Adrenal gland (tissue), 19 donors: ENCODE data around the gene PTH2. TPM values are rescaled to one million over a fixed set of nuclear protein-coding genes. Genes with fewer than 3 reads are reported as not detected.
A peak's percentile ranks its signal among the peaks of the same experiment; 100 is the strongest.

Experiments used
- DNase-seq, 7 donors: peaks; one replicate each; pipeline ENCODE4 v3.0.0-alpha.2; 2019 to 2020
- H3K27ac ChIP-seq, 5 donors: fragments of 200-600 bp; sonication (generic) in 4 of 5; 1 replicate in 3 of 5; 2 replicates in 2 of 5; pipeline versions ENCODE4 v1.5.1 to v1.8.0; 2016 to 2020; ENCODE audit warnings: mild to moderate bottlenecking in 1 of 5
- H3K27me3 ChIP-seq: fragments of 200-600 bp; 2 replicates; pipeline ENCODE4 v1.8.0; 2021
- H3K36me3 ChIP-seq, 2 donors: fragments of 200-600 bp; replicated peaks in 1 of 2; 1 replicate in 1 of 2; 2 replicates in 1 of 2; pipeline versions ENCODE4 v1.5.1 to v1.8.0; 2018 to 2022
- H3K4me1 ChIP-seq, 2 donors: fragments of 200-600 bp; replicated peaks in 1 of 2; 1 replicate in 1 of 2; 2 replicates in 1 of 2; pipeline versions ENCODE4 v1.5.1 to v1.8.0; 2018 to 2021
- H3K4me3 ChIP-seq, 4 donors: fragments of 200-600 bp; sonication (generic) in 3 of 4; one replicate each; pipeline ENCODE4 v1.5.1; 2016 to 2018
- H3K9me3 ChIP-seq, 3 donors: fragments of 200-600 bp; sonication (generic) in 1 of 3; replicated peaks in 1 of 3; 1 replicate in 2 of 3; 2 replicates in 1 of 3; pipeline versions ENCODE4 v1.5.1 to v1.8.0; 2016 to 2021
- POLR2A ChIP-seq, 2 donors: fragments of 450-650 bp; IDR thresholded peaks; one replicate each; pipeline ENCODE4 v1.6.1; 2017; ENCODE audit warnings: antibody characterized with exemption in 2 of 2, mild to moderate bottlenecking in 2 of 2, moderate library complexity in 1 of 2
- WGBS, 4 donors: extraction: QIAGEN DNeasy Blood & Tissue Kit in 2 of 4; methylation state at CpG; one replicate each; pipeline versions ENCODE4 v1.1.5 to v1.1.7; 2013 to 2017; 5-methylcytosine and 5-hydroxymethylcytosine counted together
- intact Hi-C, 2 donors: fragments of 100-400 bp; cut with DNase I; formaldehyde crosslinking; loops; one replicate each; pipeline versions ENCODE4 v1.14.1 to v1.15.0; 2022 to 2023
- long read RNA-seq, 10 donors: library from polyadenylated mRNA in 3 of 10; unstranded in 2 of 10; stranded (forward) in 1 of 10; transcript quantifications; one replicate each; pipeline ENCODE4 v2.0.0 and lab custom pipeline, GENCODE V29; 2021 to 2026
- polyA plus RNA-seq, 3 donors: library from polyadenylated mRNA; stranded (reverse); fragments of 200-250 nt in 2 of 3; fragments of 350-450 nt in 1 of 3; fragmentation: Illumina TruSeq in 1 of 3; extraction: RNeasy Lipid Tissue Mini Kit (QIAGEN cat#74804) in 1 of 3; gene quantifications; one replicate each; pipeline ENCODE4 v1.2.3, GENCODE V29; 2013 to 2014
- total RNA-seq, 9 donors: library from RNA; depleted of rRNA in 4 of 9; stranded (reverse); fragments of >200 nt in 4 of 9; fragments of 120-200 nt in 1 of 9; fragmentation: NEBNext Ultra II Directional in 1 of 9; extraction: Animal tissue kit (Norgen Biotek cat#: 25700) in 1 of 9; gene quantifications; one replicate each; pipeline versions ENCODE4 v1.1.0 to v1.2.4, GENCODE V29; 2013 to 2023
- TF ChIP-seq, protein P1 (sequence below), 6 experiments: fragments of 450-650 bp in 4 of 6; fragments of 200-600 bp in 2 of 6; sonication (generic) in 1 of 6; IDR thresholded peaks; 1 replicate in 5 of 6; 2 replicates in 1 of 6; pipeline versions ENCODE4 v1.5.1 to v1.8.0; 2016 to 2021; ENCODE audit warnings: antibody characterized with exemption in 6 of 6, mild to moderate bottlenecking in 2 of 6, moderate library complexity in 1 of 6
- donor health status: healthy with polysubstance abuse.
- donor health status: Bipolar disorder and iron deficiency.
- donor health status: DM: yes; HTN: yes; CAD: no.
- donor health status: DM: no; HTN: no; CAD: no.
- donor health status: DM: no; HTN: no; CAD: no.
- donor health status: DM: yes; HTN: yes; CAD: no.

The PTH2 gene
- not detected for total RNA-seq
- polyA plus RNA-seq, result not detected
- long read RNA-seq, donor 1, result 0 reads
- long read RNA-seq, donor 2, result 0 reads
- long read RNA-seq, donor 3, result 0 reads
- long read RNA-seq, donor 4, result 0 reads
- long read RNA-seq, donor 5, result 0 reads
- long read RNA-seq, donor 6, result 0 reads
- long read RNA-seq, donor 7, result 0 reads
- long read RNA-seq, donor 8, result 0 reads
- long read RNA-seq, donor 9, result 0 reads
- long read RNA-seq, donor 10, result 0 reads

- Histone ChIP-seq H3K36me3 (no peaks in the 10 kb centered on the region), H3K27me3 (peaks cover 82% of the 10 kb centered on the region), H3K4me3 (peak within 1 kb of the TSS in 1 of 4 donors; percentile 34), H3K27ac (no peak within 1 kb of the TSS), H3K9me3 (no peaks in the 10 kb centered on the region), H3K4me1 (peaks cover 0 to 25% of the 10 kb centered on the region in 2 donors)
- no peak for DNase-seq
- intact Hi-C loops, result no loop called here
- TF ChIP-seq, protein P1, sequence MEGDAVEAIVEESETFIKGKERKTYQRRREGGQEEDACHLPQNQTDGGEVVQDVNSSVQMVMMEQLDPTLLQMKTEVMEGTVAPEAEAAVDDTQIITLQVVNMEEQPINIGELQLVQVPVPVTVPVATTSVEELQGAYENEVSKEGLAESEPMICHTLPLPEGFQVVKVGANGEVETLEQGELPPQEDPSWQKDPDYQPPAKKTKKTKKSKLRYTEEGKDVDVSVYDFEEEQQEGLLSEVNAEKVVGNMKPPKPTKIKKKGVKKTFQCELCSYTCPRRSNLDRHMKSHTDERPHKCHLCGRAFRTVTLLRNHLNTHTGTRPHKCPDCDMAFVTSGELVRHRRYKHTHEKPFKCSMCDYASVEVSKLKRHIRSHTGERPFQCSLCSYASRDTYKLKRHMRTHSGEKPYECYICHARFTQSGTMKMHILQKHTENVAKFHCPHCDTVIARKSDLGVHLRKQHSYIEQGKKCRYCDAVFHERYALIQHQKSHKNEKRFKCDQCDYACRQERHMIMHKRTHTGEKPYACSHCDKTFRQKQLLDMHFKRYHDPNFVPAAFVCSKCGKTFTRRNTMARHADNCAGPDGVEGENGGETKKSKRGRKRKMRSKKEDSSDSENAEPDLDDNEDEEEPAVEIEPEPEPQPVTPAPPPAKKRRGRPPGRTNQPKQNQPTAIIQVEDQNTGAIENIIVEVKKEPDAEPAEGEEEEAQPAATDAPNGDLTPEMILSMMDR (IDR thresholded peaks at IDR 0.05), result no peak
- TF ChIP-seq POLR2A (IDR thresholded peaks at IDR 0.05), result no peak
- 6 to 8% (median 7%) methylated on average over 25 to 42 of the region's 42 CpGs for WGBS, 4 donors
These were observed at the start of gene PTH2 for GRCh38 chr19:49423071-49423984. PTH2 (minus strand) TSS chr19:49423441; CDS start chr19:49423339, 102 bp downstream.

DNA sequence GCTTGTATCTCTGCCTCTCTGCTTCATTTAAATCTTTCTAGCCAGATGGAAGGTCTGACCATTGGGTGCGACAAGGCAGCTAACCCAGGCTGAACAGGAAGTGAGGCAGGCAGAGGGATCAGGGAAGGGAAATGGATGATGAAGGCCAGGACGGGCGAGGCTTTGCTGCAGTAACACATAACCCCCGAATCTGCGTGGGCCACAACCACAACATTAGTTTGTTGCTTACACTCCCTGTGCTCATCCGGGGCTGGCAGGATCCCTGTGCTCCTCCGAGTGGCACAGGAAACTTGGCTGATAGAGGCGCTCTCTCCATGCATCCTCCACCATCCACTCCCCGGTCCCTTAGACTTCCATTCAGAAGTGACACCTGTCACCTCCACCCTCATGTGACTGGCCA, 49.7 kb upstream of the PTH2 start:
- WGBS, 4 donors, result 61 to 79% (median 75%) methylated on average over 7 to 9 of the region's 9 CpGs
- TF ChIP-seq, protein P1 (IDR thresholded peaks at IDR 0.05), result no peak
- TF ChIP-seq POLR2A (IDR thresholded peaks at IDR 0.05), result no peak
- Histone ChIP-seq H3K4me1 (peaks cover 0 to 5% of the 10 kb centered on the region in 2 donors), H3K27me3 (no peaks in the 10 kb centered on the region), H3K9me3 (no peaks in the 10 kb centered on the region), H3K27ac (no peak overlapping the region), H3K36me3 (no peaks in the 10 kb centered on the region), H3K4me3 (no peak overlapping the region)
- intact Hi-C loops, result no loop called here
- DNase-seq, result peak in 1 of 7 donors; percentile 30

GRCh38 chr19:49470615-49470978, 47.4 kb upstream of the PTH2 start:
- TF ChIP-seq, protein P1 (IDR thresholded peaks at IDR 0.05), result no peak
- no peak for TF ChIP-seq POLR2A (IDR thresholded peaks at IDR 0.05)
- H3K9me3 ChIP-seq, result no peaks in the 10 kb centered on the region
- no peaks in the 10 kb centered on the region for H3K27me3 ChIP-seq
- WGBS, 4 donors, result 75 to 83% (median 77%) methylated on average over 6 to 8 of the region's 8 CpGs
- no peak for DNase-seq
- peaks cover 0 to 5% of the 10 kb centered on the region in 2 donors for H3K4me1 ChIP-seq
- intact Hi-C loops, result no loop called here
- H3K36me3 ChIP-seq, result peaks cover 0 to 7% of the 10 kb centered on the region in 2 donors
- H3K4me3 ChIP-seq, result no peak overlapping the region
- H3K27ac ChIP-seq, result no peak overlapping the region

DNA sequence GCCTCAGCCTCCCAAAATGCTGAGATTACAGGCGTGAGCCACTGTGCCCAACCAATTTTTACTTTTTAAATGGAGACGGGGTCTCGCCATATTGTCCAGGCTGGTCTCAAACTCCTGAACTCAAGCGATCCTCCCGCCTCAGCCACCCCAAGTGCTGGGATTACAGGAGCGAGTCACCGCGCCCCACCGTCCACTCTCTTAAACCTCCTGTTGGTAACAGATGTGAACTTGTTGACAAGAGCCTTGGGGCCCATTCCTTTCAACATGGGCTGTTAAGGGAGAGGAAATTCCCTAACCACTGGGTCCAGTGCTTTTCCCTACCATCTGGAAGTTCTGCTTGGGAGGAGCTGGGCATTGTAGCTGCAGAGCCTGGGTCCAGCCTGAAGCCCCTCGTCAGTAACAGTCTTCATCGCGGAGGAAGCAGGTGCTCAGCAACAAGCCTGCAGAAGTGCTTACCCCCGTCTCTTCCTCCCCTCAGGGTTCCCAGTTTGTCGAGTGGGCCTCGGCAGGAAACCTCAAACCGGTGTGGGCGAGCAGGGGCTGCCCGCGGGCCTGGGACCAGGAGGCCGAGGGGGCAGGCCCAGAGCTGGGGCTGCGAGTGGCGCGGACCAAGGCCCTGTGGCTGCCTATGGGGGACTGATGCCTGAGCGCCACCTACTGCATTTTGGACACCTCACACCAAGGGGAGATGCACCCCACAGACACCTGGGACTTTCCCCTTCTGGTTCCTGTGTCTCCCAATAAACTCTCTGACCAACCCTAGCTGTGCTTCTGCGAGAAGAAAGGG, 46.8 kb upstream of the PTH2 start:
- H3K27ac ChIP-seq, result no peak overlapping the region
- TF ChIP-seq, protein P1 (IDR thresholded peaks at IDR 0.05), result peak in 1 of 6 experiments; percentile 7
- no peak for TF ChIP-seq POLR2A (IDR thresholded peaks at IDR 0.05)
- H3K9me3 ChIP-seq, result no peaks in the 10 kb centered on the region
- no peaks in the 10 kb centered on the region for H3K27me3 ChIP-seq
- 82 to 86% (median 82%) methylated on average over 15 to 25 of the region's 25 CpGs for WGBS, 4 donors
- intact Hi-C loops, result no loop called here
- DNase-seq, result no peak
- H3K4me1 ChIP-seq, result peaks cover 0 to 5% of the 10 kb centered on the region in 2 donors
- H3K36me3 ChIP-seq, result peaks cover 0 to 8% of the 10 kb centered on the region in 2 donors
- H3K4me3 ChIP-seq, result no peak overlapping the region
